ENCODE measurements around the gene ABCB11. TPM values are rescaled to one million over a fixed set of nuclear protein-coding genes. Genes with fewer than 3 reads are reported as not detected.

ABCB11 gene
- total and polyA plus RNA-seq, 2 of the 4 experiments (the other 2 are of a cell fraction): not detected

DNA sequence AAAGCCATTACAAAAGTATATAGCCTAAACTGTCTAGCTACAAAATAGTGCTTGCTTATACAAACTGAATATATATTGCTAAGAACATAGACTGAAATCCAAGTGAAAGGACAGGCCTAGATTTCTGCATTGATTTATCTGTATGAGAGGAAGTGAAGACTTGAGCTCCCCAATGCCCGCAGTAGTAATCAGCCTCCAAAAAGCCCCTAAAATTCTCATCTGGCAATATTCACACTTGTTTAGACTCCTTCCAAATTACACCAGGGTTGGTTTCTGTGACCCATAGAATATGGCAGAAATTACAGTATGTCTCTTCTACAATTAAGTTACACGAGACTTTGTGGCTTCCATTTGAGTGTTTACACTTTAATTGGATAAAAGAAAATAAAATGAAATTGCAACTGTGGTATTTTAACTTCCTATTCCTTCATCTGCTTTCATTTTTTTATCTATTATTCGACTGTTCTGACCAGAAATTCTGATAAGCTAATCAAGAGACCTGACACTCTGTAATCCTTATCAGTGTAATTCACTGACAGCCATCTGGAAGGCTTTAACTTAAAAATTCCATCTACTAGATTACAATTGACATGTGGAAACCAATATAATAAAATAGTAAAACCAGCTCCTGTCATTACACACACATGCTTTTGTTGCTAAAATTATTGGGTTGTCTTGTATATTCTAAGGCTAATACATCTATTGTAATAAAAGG, 21.1 kb downstream of the ABCB11 start:
- Histone ChIP-seq H3K4me2 (ENCODE audit: low read depth, low read length) (no peak overlapping the region), H2AK5ac (ENCODE audit: low read depth, low read length) (no peak overlapping the region), H3K14ac (replicated peaks; ENCODE audit: low read depth, low read length) (no peak overlapping the region), H3K23ac (ENCODE audit: low read depth, low read length) (no peak overlapping the region), H2AFZ (replicated peaks; ENCODE audit: low read length, poor library complexity) (no peak overlapping the region), H2BK120ac (ENCODE audit: low read depth, low read length) (no peak overlapping the region), H3K79me1 (ENCODE audit: low read depth in 1 of 2, low read length in 2 of 2) (no peaks in the 10 kb centered on the region), H4K8ac (ENCODE audit: low read depth in 2 of 2, low read length in 2 of 2) (no peak overlapping the region), H4K5ac (ENCODE audit: low read depth, low read length) (no peak overlapping the region), H3K36me3 (ENCODE audit: control insufficient read depth, insufficient read depth, low read length) (no peaks in the 10 kb centered on the region), H3K4ac (ENCODE audit: low read depth, low read length) (no peak overlapping the region), H3K56ac (ENCODE audit: extremely low read depth, insufficient read depth, low read length) (no peak overlapping the region), H3K4me3 (ENCODE audit: insufficient read depth, low read depth, low read length) (no peak overlapping the region), H3K27me3 (ENCODE audit: control insufficient read depth, insufficient read depth, low read length) (no peaks in the 10 kb centered on the region), H3K9me3 (ENCODE audit: control insufficient read depth, insufficient read depth, low read length) (0 out of 2 replicates have a peak, but pooled peaks cover under 1% of the 10 kb centered on the region), H4K20me1 (ENCODE audit: insufficient read depth, low read length) (no peaks in the 10 kb centered on the region), H3K27ac (ENCODE audit: insufficient read depth, low read length) (no peak overlapping the region), H2BK15ac (ENCODE audit: low read depth, low read length) (no peak overlapping the region), H3K9ac (ENCODE audit: low read depth, low read length) (no peak overlapping the region), H4K91ac (ENCODE audit: insufficient read depth, low read depth, low read length) (no peak overlapping the region), H3K4me1 (ENCODE audit: control insufficient read depth, insufficient read depth, low read length) (no peaks in the 10 kb centered on the region), H2AK9ac (replicated peaks; ENCODE audit: low read depth, low read length, poor library complexity) (no peak overlapping the region), H2BK20ac (ENCODE audit: low read depth, low read length) (no peak overlapping the region), H3K9me1 (ENCODE audit: insufficient read depth, low read length) (no peaks in the 10 kb centered on the region), H2BK5ac (ENCODE audit: low read depth, low read length, poor library complexity, severe bottlenecking) (no peak overlapping the region), H3K18ac (ENCODE audit: low read depth, low read length) (no peak overlapping the region)
- WGBS, 2 experiments (ENCODE audit: extremely low coverage in 2 of 2, insufficient read length in 1 of 2): no CpG with 5 or more reads among the region's 3 CpGs
- BruUV-seq (replicated peaks): no TSS peak
- ChIA-PET POLR2A (ENCODE audit: unreplicated experiment) (no interaction called here), CTCF (no interaction called here)
- no peak for ATAC-seq (ENCODE audit: low read depth)
- intact Hi-C loops (cut with micrococcal nuclease): loop anchor here (10.0 kb wide), 1 partner anchor 515 kb away; no protein-coding TSS in a partner anchor
- in situ Hi-C loops (cut with MboI; ENCODE audit: low sequenced_read_pairs): no loop called here
- no peak for DNase-seq
- TF ChIP-seq FOS (IDR thresholded peaks at IDR 0.05; ENCODE audit: low read depth, low read length) (no peak), MAFK (IDR thresholded peaks at IDR 0.05; ENCODE audit: low read depth, low read length) (no peak), CHD1 (IDR thresholded peaks at IDR 0.05; ENCODE audit: low read depth, low read length) (no peak), CEBPB (IDR thresholded peaks at IDR 0.05; ENCODE audit: low read depth, low read length) (no peak), POLR2A (IDR thresholded peaks at IDR 0.05; ENCODE audit: low read depth, low read length) (no peak), RAD21 (IDR thresholded peaks at IDR 0.05; ENCODE audit: low read length) (no peak), MAZ (IDR thresholded peaks at IDR 0.05; ENCODE audit: borderline replicate concordance, low read depth, low read length) (no peak), RCOR1 (IDR thresholded peaks at IDR 0.05; ENCODE audit: insufficient replicate concordance, low read length) (no peak), BHLHE40 (IDR thresholded peaks at IDR 0.05; ENCODE audit: low read depth, low read length) (no peak), MXI1 (IDR thresholded peaks at IDR 0.05; ENCODE audit: borderline replicate concordance, low read depth, low read length) (no peak), SMC3 (IDR thresholded peaks at IDR 0.05; ENCODE audit: low read depth, low read length) (no peak), RFX5 (IDR thresholded peaks at IDR 0.05; ENCODE audit: low read depth, low read length) (no peak), NFE2L2 (IDR thresholded peaks at IDR 0.05; ENCODE audit: low read depth, low read length) (no peak)
- TF ChIP-seq, protein P1, sequence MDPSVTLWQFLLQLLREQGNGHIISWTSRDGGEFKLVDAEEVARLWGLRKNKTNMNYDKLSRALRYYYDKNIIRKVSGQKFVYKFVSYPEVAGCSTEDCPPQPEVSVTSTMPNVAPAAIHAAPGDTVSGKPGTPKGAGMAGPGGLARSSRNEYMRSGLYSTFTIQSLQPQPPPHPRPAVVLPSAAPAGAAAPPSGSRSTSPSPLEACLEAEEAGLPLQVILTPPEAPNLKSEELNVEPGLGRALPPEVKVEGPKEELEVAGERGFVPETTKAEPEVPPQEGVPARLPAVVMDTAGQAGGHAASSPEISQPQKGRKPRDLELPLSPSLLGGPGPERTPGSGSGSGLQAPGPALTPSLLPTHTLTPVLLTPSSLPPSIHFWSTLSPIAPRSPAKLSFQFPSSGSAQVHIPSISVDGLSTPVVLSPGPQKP (IDR thresholded peaks at IDR 0.05; ENCODE audit: borderline replicate concordance, low read depth, low read length): no peak
- TF ChIP-seq, protein P2, sequence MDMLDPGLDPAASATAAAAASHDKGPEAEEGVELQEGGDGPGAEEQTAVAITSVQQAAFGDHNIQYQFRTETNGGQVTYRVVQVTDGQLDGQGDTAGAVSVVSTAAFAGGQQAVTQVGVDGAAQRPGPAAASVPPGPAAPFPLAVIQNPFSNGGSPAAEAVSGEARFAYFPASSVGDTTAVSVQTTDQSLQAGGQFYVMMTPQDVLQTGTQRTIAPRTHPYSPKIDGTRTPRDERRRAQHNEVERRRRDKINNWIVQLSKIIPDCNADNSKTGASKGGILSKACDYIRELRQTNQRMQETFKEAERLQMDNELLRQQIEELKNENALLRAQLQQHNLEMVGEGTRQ (IDR thresholded peaks at IDR 0.05; ENCODE audit: low read depth, low read length): no peak
- TF ChIP-seq, protein P3, sequence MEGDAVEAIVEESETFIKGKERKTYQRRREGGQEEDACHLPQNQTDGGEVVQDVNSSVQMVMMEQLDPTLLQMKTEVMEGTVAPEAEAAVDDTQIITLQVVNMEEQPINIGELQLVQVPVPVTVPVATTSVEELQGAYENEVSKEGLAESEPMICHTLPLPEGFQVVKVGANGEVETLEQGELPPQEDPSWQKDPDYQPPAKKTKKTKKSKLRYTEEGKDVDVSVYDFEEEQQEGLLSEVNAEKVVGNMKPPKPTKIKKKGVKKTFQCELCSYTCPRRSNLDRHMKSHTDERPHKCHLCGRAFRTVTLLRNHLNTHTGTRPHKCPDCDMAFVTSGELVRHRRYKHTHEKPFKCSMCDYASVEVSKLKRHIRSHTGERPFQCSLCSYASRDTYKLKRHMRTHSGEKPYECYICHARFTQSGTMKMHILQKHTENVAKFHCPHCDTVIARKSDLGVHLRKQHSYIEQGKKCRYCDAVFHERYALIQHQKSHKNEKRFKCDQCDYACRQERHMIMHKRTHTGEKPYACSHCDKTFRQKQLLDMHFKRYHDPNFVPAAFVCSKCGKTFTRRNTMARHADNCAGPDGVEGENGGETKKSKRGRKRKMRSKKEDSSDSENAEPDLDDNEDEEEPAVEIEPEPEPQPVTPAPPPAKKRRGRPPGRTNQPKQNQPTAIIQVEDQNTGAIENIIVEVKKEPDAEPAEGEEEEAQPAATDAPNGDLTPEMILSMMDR (conservative IDR thresholded peaks at IDR 0.05; ENCODE audit: low read depth, low read length): no peak
- dilution Hi-C loops (cut with HindIII; ENCODE audit: low sequenced_read_pairs, unreplicated experiment): no loop called here

Measured in IMR-90 (cell line).